Trophoblast cell (in vitro differentiated cells and primary cell): ENCODE data around the gene CLEC16A.

Experiments
- DNase-seq, 2 donors: peaks; one replicate each; pipeline ENCODE4 v3.0.0-alpha.2; 2016
- H2AFZ ChIP-seq: 2 replicates; pipeline ENCODE4 v1.6.1; 2013; ENCODE audit warnings: low read length, moderate library complexity, mild to moderate bottlenecking; ENCODE audit not compliant: insufficient read depth, poor library complexity
- H2AK5ac ChIP-seq: 2 replicates; pipeline ENCODE4 v1.6.1; 2013; ENCODE audit warnings: mild to moderate bottlenecking, low read length
- H2BK120ac ChIP-seq: 2 replicates; pipeline ENCODE4 v1.6.1; 2013; ENCODE audit warnings: low read length, mild to moderate bottlenecking, moderate library complexity; ENCODE audit not compliant: insufficient read depth, poor library complexity
- H2BK12ac ChIP-seq: 2 replicates; pipeline ENCODE4 v1.6.1; 2013; ENCODE audit warnings: mild to moderate bottlenecking, low read length, moderate library complexity
- H2BK5ac ChIP-seq: 2 replicates; pipeline ENCODE4 v1.6.1; 2013; ENCODE audit warnings: low read length, low read depth, moderate library complexity, mild to moderate bottlenecking; ENCODE audit not compliant: poor library complexity
- H3K14ac ChIP-seq: 2 replicates; pipeline ENCODE4 v1.6.1; 2013; ENCODE audit warnings: mild to moderate bottlenecking, low read length
- H3K18ac ChIP-seq: 2 replicates; pipeline ENCODE4 v1.6.1; 2013; ENCODE audit warnings: mild to moderate bottlenecking, low read length
- H3K23ac ChIP-seq: 2 replicates; pipeline ENCODE4 v1.6.1; 2013; ENCODE audit warnings: low read length
- H3K27ac ChIP-seq: 2 replicates; pipeline ENCODE4 v1.5.1; 2013; ENCODE audit warnings: low read depth, mild to moderate bottlenecking, inconsistent platforms, low read length, moderate library complexity
- H3K27me3 ChIP-seq: 2 replicates; pipeline ENCODE4 v1.6.1; 2013; ENCODE audit warnings: inconsistent platforms, mild to moderate bottlenecking, low read length, moderate library complexity; ENCODE audit not compliant: insufficient read depth
- H3K36me3 ChIP-seq, 2 experiments: 1 replicate in 1 of 2; 2 replicates in 1 of 2; pipeline ENCODE4 v1.6.1; 2013; ENCODE audit warnings: low read length in 2 of 2, mild to moderate bottlenecking in 2 of 2, moderate library complexity in 1 of 2; ENCODE audit not compliant: insufficient read depth in 2 of 2, control insufficient read depth in 1 of 2
- H3K4ac ChIP-seq: 2 replicates; pipeline ENCODE4 v1.6.1; 2013; ENCODE audit warnings: low read depth, mild to moderate bottlenecking, low read length, moderate library complexity
- H3K4me1 ChIP-seq, 2 experiments: 1 replicate in 1 of 2; 2 replicates in 1 of 2; pipeline ENCODE4 v1.6.1; 2013; ENCODE audit warnings: low read length in 2 of 2, mild to moderate bottlenecking in 2 of 2, moderate library complexity in 1 of 2; ENCODE audit not compliant: insufficient read depth in 2 of 2, control insufficient read depth in 1 of 2
- H3K4me2 ChIP-seq: 2 replicates; pipeline ENCODE4 v1.6.1; 2013; ENCODE audit warnings: inconsistent platforms, mild to moderate bottlenecking, low read length, moderate library complexity
- H3K4me3 ChIP-seq: 2 replicates; pipeline ENCODE4 v1.5.1; 2013; ENCODE audit warnings: mild to moderate bottlenecking, low read depth, low read length, inconsistent platforms
- H3K79me1 ChIP-seq: one replicate; pipeline ENCODE4 v1.6.1; 2013; ENCODE audit warnings: low read length
- H3K79me2 ChIP-seq: 2 replicates; pipeline ENCODE4 v1.6.1; 2013; ENCODE audit warnings: low read length, mild to moderate bottlenecking; ENCODE audit not compliant: control insufficient read depth, insufficient read depth, poor library complexity
- H3K9ac ChIP-seq: 2 replicates; pipeline ENCODE4 v1.6.1; 2013; ENCODE audit warnings: mild to moderate bottlenecking, low read length
- H3K9me3 ChIP-seq: 2 replicates; pipeline ENCODE4 v1.6.1; 2013; ENCODE audit warnings: low read depth, mild to moderate bottlenecking, control low read depth, inconsistent platforms, low read length; ENCODE audit not compliant: insufficient read depth
- H4K12ac ChIP-seq: 2 replicates; pipeline ENCODE4 v1.6.1; 2013; ENCODE audit warnings: low read depth, mild to moderate bottlenecking, low read length, moderate library complexity
- H4K8ac ChIP-seq: 2 replicates; pipeline ENCODE4 v1.6.1; 2013; ENCODE audit warnings: low read depth, mild to moderate bottlenecking, low read length, moderate library complexity
- H4K91ac ChIP-seq: one replicate; pipeline ENCODE4 v1.6.1; 2013; ENCODE audit warnings: low read depth, mild to moderate bottlenecking, low read length, moderate library complexity
- WGBS: extraction: QIAGEN DNeasy Blood & Tissue Kit; methylation state at CpG from one replicate; pipeline ENCODE4 v1.1.7; 2013; ENCODE audit warnings: missing lambda C conversion rate; ENCODE audit not compliant: insufficient read length, insufficient coverage; ENCODE audit errors: extremely low coverage; 5-methylcytosine and 5-hydroxymethylcytosine counted together

CLEC16A gene

GRCh38 chr16:11064202-11064540 lies 119.8 kb downstream of the CLEC16A start:
- Histone ChIP-seq H3K4me3 (no peak overlapping the region), H3K36me3 (peaks cover 9 to 23% of the 10 kb centered on the region in 2 experiments), H2AFZ (no peak overlapping the region), H3K4ac (no peak overlapping the region), H3K27ac (no peak overlapping the region), H3K9me3 (peaks cover 3% of the 10 kb centered on the region), H3K4me1 (no peaks in the 10 kb centered on the region), H3K79me2 (no peaks in the 10 kb centered on the region), H4K8ac (no peak overlapping the region), H3K23ac (no peak overlapping the region), H3K9ac (no peak overlapping the region), H4K91ac (no peak overlapping the region), H3K79me1 (no peaks in the 10 kb centered on the region), H3K4me2 (no peak overlapping the region), H4K12ac (no peak overlapping the region), H3K18ac (no peak overlapping the region), H3K27me3 (no peaks in the 10 kb centered on the region), H2BK5ac (no peak overlapping the region), H3K14ac (no peak overlapping the region), H2BK12ac (no peak overlapping the region), H2BK120ac (no peak overlapping the region), H2AK5ac (no peak overlapping the region)
- no CpG with 5 or more reads among the region's 3 CpGs for WGBS
- DNase-seq = no peak

- no peak overlapping the region for H3K23ac ChIP-seq
- peaks cover 3% of the 10 kb centered on the region for H3K9me3 ChIP-seq
- H3K4me2 ChIP-seq = no peak overlapping the region
- H2AK5ac ChIP-seq = no peak overlapping the region
- no peak overlapping the region for H3K14ac ChIP-seq
- no peak overlapping the region for H3K9ac ChIP-seq
- no peak overlapping the region for H3K27ac ChIP-seq
- no peaks in the 10 kb centered on the region for H3K79me1 ChIP-seq
- no peak overlapping the region for H4K91ac ChIP-seq
- no peak overlapping the region for H3K18ac ChIP-seq
- H3K27me3 ChIP-seq = no peaks in the 10 kb centered on the region
- no peaks in the 10 kb centered on the region for H3K4me1 ChIP-seq
- no peak overlapping the region for H2BK120ac ChIP-seq
- no peak for DNase-seq
- no peak overlapping the region for H3K4me3 ChIP-seq
- no peak overlapping the region for H3K4ac ChIP-seq
- no peak overlapping the region for H2BK5ac ChIP-seq
- H2AFZ ChIP-seq = no peak overlapping the region
- H4K12ac ChIP-seq = no peak overlapping the region
- no peak overlapping the region for H2BK12ac ChIP-seq
- peaks cover 9 to 19% of the 10 kb centered on the region in 2 experiments for H3K36me3 ChIP-seq
- no peak overlapping the region for H4K8ac ChIP-seq
- WGBS = no CpG with 5 or more reads among the region's 3 CpGs
- no peaks in the 10 kb centered on the region for H3K79me2 ChIP-seq
Observed at GRCh38 chr16:11064851-11065250, 120.5 kb downstream of the CLEC16A start.

DNA sequence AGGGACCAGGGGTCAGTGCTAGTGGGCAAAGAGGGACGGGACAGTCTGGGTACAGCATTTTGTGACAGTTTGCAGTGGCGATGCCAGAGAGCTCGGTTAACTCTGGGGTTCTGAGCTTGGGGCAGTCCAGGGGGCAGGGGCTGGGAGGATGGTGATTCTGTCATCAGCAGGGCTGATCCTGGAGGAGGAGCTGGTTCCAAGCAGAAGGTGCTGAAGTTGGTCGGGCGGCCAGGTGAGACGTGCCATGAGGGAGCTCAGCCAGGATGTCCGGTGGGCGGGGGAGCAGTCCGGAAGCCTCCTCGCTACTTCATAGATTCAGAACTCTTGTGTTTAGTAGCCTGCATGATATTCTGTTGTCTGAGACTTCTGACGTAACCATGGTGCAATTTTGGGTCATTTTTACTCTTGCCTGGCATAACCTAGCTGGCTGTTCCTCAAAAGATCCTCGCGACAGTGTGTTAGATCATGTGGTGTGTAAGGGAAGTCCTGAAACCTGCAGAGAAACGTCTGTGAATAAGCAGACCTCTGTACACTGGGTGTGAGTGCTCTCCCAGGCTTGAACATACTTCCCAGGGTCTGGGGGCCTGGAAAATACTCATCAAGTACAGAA lies 122.0 kb downstream of the CLEC16A start:
- Histone ChIP-seq H2BK120ac (no peak overlapping the region), H3K36me3 (peaks cover 2 to 15% of the 10 kb centered on the region in 2 experiments), H2AFZ (no peak overlapping the region), H3K4me3 (no peak overlapping the region), H3K9ac (no peak overlapping the region), H3K27ac (no peak overlapping the region), H3K27me3 (no peaks in the 10 kb centered on the region), H4K8ac (no peak overlapping the region), H4K12ac (no peak overlapping the region), H3K4me1 (no peaks in the 10 kb centered on the region), H2BK12ac (no peak overlapping the region), H4K91ac (no peak overlapping the region), H3K4me2 (no peak overlapping the region), H3K79me2 (no peaks in the 10 kb centered on the region), H3K4ac (no peak overlapping the region), H3K9me3 (no peaks in the 10 kb centered on the region), H3K18ac (no peak overlapping the region), H3K23ac (no peak overlapping the region), H3K14ac (no peak overlapping the region), H2BK5ac (no peak overlapping the region), H2AK5ac (no peak overlapping the region), H3K79me1 (no peaks in the 10 kb centered on the region)
- no peak for DNase-seq
- no CpG with 5 or more reads among the region's 14 CpGs for WGBS

DNA sequence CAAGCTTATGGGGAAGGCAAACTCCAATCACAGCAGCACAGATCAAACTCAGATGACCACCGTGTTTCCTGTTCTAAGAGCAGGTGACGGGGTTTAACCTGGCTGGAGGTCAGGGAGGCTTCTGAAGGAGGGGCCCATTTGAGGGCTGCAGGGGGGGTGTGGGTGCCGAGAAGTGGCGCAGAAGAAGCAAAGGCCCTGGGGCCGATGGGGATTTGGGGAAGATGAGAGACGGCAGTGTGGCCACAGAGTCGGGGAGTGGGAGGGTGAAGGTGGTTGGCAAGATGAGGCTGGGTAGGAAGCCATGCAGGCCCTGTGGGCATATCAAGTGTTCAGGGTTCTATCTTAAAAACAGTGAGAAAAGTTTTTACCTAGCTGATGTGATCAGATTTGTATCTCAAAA lies 122.9 kb downstream of the CLEC16A start:
- H3K9me3 ChIP-seq = no peaks in the 10 kb centered on the region
- no peak overlapping the region for H2AK5ac ChIP-seq
- no peaks in the 10 kb centered on the region for H3K79me1 ChIP-seq
- H2AFZ ChIP-seq = no peak overlapping the region
- no peak overlapping the region for H4K8ac ChIP-seq
- no peaks in the 10 kb centered on the region for H3K4me1 ChIP-seq
- H3K9ac ChIP-seq = no peak overlapping the region
- no peak overlapping the region for H3K18ac ChIP-seq
- H3K4me3 ChIP-seq = no peak overlapping the region
- no peak overlapping the region for H4K91ac ChIP-seq
- no peak overlapping the region for H3K23ac ChIP-seq
- no peak overlapping the region for H2BK5ac ChIP-seq
- no peaks in the 10 kb centered on the region for H3K27me3 ChIP-seq
- no CpG with 5 or more reads among the region's 7 CpGs for WGBS
- H3K4ac ChIP-seq = no peak overlapping the region
- peaks cover 0 to 8% of the 10 kb centered on the region in 2 experiments for H3K36me3 ChIP-seq
- no peak overlapping the region for H2BK120ac ChIP-seq
- H3K27ac ChIP-seq = no peak overlapping the region
- DNase-seq = no peak
- no peak overlapping the region for H2BK12ac ChIP-seq
- no peak overlapping the region for H4K12ac ChIP-seq
- H3K14ac ChIP-seq = no peak overlapping the region
- no peaks in the 10 kb centered on the region for H3K79me2 ChIP-seq
- H3K4me2 ChIP-seq = no peak overlapping the region
